KMS-11 (cell line): ENCODE data around the gene PPP1R3G.

Source experiments
- H2AFZ ChIP-seq: fragments of 200-600 bp; sonication (generic); 2 replicates; pipeline ENCODE4 v1.6.1; 2016; ENCODE audit warnings: antibody characterized with exemption, mixed run types, low read depth
- H3K27ac ChIP-seq: fragments of 200-600 bp; sonication (generic); 2 replicates; pipeline ENCODE4 v1.6.1; 2016; ENCODE audit warnings: mild to moderate bottlenecking, mixed run types
- H3K27me3 ChIP-seq: fragments of 200-600 bp; sonication (generic); 2 replicates; pipeline ENCODE4 v1.6.1; 2017; ENCODE audit warnings: mild to moderate bottlenecking, low read depth, mixed run types, moderate library complexity; ENCODE audit not compliant: insufficient read depth
- H3K36me3 ChIP-seq: fragments of 200-600 bp; sonication (generic); 2 replicates; pipeline ENCODE4 v1.6.1; 2017; ENCODE audit warnings: mild to moderate bottlenecking, mixed run types; ENCODE audit not compliant: insufficient read depth
- H3K4me1 ChIP-seq: fragments of 200-600 bp; sonication (generic); 2 replicates; pipeline ENCODE4 v1.6.1; 2016; ENCODE audit warnings: mild to moderate bottlenecking, low read depth, mixed run types; ENCODE audit not compliant: poor library complexity, severe bottlenecking
- H3K4me2 ChIP-seq: fragments of 200-600 bp; sonication (generic); 2 replicates; pipeline ENCODE4 v1.7.0; 2016; ENCODE audit warnings: mild to moderate bottlenecking, mixed run types
- H3K4me3 ChIP-seq: fragments of 200-600 bp; sonication (generic); IDR thresholded peaks from 2 replicates; pipeline ENCODE4 v1.6.1; 2017; ENCODE audit warnings: low read depth, low read length, mixed read lengths; ENCODE audit not compliant: insufficient read depth
- H3K79me2 ChIP-seq: fragments of 200-600 bp; sonication (generic); 2 replicates; pipeline ENCODE4 v1.6.1; 2016; ENCODE audit warnings: low read depth, mixed run types; ENCODE audit not compliant: insufficient read depth
- H3K9ac ChIP-seq: fragments of 200-600 bp; sonication (generic); 2 replicates; pipeline ENCODE4 v1.6.1; 2016; ENCODE audit warnings: mild to moderate bottlenecking, mixed run types
- H4K20me1 ChIP-seq: fragments of 200-600 bp; sonication (generic); 2 replicates; pipeline ENCODE4 v1.6.1; 2016; ENCODE audit warnings: mild to moderate bottlenecking, mixed run types; ENCODE audit not compliant: insufficient read depth
- TF ChIP-seq, protein P1 (sequence below): fragments of 200-600 bp; sonication (generic); conservative IDR thresholded peaks from 2 replicates; pipeline ENCODE4 v1.6.1; 2017; ENCODE audit warnings: low read depth, mild to moderate bottlenecking, antibody characterized with exemption, low read length, moderate library complexity, mixed read lengths

Gene PPP1R3G

DNA sequence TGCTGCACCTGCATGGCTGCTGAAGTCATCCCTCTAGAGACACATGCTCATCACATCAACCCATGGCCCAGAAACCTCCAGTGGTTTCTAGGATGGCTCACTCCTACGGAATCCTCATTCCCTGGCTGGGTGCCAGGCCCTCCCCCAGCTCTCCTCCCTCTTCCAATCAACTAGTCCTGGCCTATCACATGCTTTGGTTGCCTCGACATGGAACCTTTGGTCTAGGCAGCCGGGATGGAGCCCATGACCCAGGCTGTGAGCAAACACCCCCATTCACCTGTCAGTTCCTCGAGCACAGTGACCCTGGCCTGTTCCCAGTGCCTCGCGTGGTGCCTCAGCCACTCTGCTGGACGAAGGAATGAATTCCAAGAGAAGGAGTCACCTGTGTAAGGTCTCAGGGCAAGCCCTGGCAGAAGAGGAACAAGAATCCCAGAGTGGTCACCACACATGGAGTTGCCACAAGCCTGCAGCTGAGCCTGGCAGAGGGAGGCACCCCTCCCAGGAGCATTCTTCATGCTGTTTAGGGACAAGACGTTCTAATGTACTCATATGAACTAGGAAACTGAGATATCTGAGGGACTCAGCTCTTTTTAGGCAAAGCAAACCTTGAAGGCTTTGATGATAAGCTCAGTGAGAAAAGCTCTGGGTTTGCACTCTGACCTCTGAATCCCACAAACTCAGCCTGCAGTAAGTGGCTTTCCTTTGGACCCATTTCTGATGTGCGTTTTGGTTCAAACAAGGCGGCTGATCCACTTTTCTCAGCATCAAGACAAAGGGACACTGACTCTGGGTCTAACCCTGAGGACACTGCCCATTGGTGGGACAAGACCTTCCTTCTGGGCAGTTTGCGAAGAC, 40.2 kb downstream of the PPP1R3G start:
- no peaks in the 10 kb centered on the region for H3K79me2 ChIP-seq
- no peak overlapping the region for H3K27ac ChIP-seq
- H4K20me1 ChIP-seq: no peaks in the 10 kb centered on the region
- no peaks in the 10 kb centered on the region for H3K36me3 ChIP-seq
- no peak overlapping the region for H2AFZ ChIP-seq
- H3K27me3 ChIP-seq: no peaks in the 10 kb centered on the region
- TF ChIP-seq, protein P1, sequence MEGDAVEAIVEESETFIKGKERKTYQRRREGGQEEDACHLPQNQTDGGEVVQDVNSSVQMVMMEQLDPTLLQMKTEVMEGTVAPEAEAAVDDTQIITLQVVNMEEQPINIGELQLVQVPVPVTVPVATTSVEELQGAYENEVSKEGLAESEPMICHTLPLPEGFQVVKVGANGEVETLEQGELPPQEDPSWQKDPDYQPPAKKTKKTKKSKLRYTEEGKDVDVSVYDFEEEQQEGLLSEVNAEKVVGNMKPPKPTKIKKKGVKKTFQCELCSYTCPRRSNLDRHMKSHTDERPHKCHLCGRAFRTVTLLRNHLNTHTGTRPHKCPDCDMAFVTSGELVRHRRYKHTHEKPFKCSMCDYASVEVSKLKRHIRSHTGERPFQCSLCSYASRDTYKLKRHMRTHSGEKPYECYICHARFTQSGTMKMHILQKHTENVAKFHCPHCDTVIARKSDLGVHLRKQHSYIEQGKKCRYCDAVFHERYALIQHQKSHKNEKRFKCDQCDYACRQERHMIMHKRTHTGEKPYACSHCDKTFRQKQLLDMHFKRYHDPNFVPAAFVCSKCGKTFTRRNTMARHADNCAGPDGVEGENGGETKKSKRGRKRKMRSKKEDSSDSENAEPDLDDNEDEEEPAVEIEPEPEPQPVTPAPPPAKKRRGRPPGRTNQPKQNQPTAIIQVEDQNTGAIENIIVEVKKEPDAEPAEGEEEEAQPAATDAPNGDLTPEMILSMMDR: no peak
- H3K9ac ChIP-seq: no peak overlapping the region
- no peak overlapping the region for H3K4me3 ChIP-seq
- no peaks in the 10 kb centered on the region for H3K4me1 ChIP-seq
- H3K4me2 ChIP-seq: no peak overlapping the region

DNA sequence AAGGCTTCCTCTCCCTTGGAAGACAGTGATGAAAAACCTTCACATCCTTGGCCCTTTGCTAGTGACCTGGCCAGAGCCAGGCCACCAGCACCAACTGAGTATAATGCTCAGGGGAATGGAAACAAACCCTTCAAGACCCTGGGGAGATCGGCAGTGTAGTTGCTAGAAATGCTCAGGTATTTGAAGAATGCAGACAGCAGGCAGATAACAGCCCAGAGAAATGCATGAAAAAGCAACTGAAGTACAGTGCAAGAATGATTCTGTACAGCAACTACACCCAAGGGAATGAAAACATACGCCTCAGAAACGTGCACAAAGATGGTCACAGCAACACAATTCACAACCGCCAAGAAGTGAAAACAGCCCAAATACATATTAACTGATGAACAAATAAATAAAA, 41.1 kb downstream of the PPP1R3G start:
- Histone ChIP-seq H3K4me2 (no peak overlapping the region), H4K20me1 (no peaks in the 10 kb centered on the region), H3K36me3 (no peaks in the 10 kb centered on the region), H3K9ac (no peak overlapping the region), H3K27ac (no peak overlapping the region), H3K27me3 (no peaks in the 10 kb centered on the region), H3K79me2 (no peaks in the 10 kb centered on the region), H3K4me3 (no peak overlapping the region), H2AFZ (no peak overlapping the region), H3K4me1 (no peaks in the 10 kb centered on the region)
- TF ChIP-seq, protein P1: no peak

DNA sequence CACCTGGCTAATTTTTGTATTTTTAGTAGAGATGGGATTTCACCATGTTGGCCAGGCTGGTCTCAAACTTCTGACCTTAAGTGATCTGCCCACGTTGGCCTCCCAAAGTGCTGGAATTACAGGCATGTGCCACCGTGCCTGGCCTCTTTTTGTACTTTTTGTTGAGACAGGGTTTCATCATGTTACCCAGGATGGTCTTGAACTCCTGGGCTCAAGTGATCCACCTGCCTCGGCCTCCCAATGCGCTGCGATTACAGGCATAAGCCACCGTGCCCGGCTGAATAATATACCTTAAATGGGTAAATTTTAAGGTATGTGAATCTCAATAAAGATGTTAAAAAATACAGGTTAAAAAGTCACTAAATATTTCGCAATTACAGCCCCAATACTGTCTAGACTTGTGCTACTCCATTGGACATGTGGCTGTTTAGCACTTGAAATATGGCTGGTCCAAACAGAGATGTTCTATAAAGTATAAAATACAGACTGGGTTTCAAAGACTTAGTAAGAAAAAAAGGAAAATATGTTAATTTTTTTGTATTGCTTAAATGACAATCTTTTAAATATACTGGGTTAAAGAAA, 42.1 kb downstream of the PPP1R3G start:
- no peaks in the 10 kb centered on the region for H3K36me3 ChIP-seq
- no peak overlapping the region for H2AFZ ChIP-seq
- H3K4me1 ChIP-seq: no peaks in the 10 kb centered on the region
- H4K20me1 ChIP-seq: no peaks in the 10 kb centered on the region
- no peaks in the 10 kb centered on the region for H3K79me2 ChIP-seq
- no peak overlapping the region for H3K27ac ChIP-seq
- no peak overlapping the region for H3K9ac ChIP-seq
- no peak overlapping the region for H3K4me2 ChIP-seq
- TF ChIP-seq, protein P1: no peak
- H3K27me3 ChIP-seq: no peaks in the 10 kb centered on the region
- H3K4me3 ChIP-seq: no peak overlapping the region

DNA sequence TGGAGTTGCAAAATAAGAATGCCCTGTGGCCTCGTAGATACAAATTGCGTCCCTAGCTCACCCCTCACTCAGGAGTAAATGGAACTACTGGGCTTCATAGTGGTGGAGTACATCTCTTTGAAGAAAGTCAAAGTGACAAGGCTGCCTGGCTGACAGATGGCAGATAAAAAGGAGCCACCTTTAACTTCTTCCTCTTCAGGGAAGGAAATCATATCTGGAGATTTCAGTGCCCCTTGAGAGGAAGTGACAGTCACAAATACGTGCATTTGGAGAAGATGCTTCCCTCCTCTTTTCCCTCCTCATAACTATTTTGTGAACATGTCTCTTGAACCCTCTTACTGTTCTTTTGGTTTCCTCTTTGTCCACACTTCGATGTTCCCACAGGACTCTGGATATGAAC, 43.2 kb downstream of the PPP1R3G start:
- H3K27ac ChIP-seq: no peak overlapping the region
- no peak overlapping the region for H3K9ac ChIP-seq
- H2AFZ ChIP-seq: no peak overlapping the region
- no peaks in the 10 kb centered on the region for H3K36me3 ChIP-seq
- no peaks in the 10 kb centered on the region for H3K4me1 ChIP-seq
- H4K20me1 ChIP-seq: no peaks in the 10 kb centered on the region
- H3K27me3 ChIP-seq: no peaks in the 10 kb centered on the region
- H3K4me2 ChIP-seq: no peak overlapping the region
- no peaks in the 10 kb centered on the region for H3K79me2 ChIP-seq
- TF ChIP-seq, protein P1: no peak
- H3K4me3 ChIP-seq: no peak overlapping the region
